ENCODE results near the gene KCTD6. TPM values are rescaled to one million over a fixed set of nuclear protein-coding genes. Genes with fewer than 3 reads are reported as not detected.

KCTD6 gene
- total RNA-seq, 1 donor from 2014 or later, result 39.6 TPM

DNA sequence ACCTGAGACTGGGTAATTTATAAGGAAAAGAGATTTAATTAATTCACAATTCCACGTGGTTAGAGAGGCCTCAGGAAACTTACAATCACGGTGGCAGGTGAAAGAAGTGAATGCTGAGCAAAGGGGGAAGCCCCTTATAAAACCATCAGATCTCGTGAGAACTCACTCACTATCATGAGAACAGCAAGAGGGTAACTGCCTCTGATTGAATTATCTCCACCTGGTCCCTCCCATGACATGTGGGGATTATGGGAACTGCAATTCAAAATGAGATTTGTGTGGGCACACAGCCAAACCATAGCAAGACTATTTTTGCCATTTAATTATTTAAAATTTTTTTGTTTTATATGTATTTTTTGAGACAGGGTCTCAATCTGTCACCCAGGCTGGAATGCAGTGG lies 27.0 kb upstream of the KCTD6 start:
- H3K4me1 ChIP-seq, result no peaks in the 10 kb centered on the region
- Mint-ChIP-seq H3K27ac (no peak overlapping the region), H3K4me3 (no peak overlapping the region), H3K36me3 (no peaks in the 10 kb centered on the region), H3K9me3 (no peaks in the 10 kb centered on the region), H3K4me1 (peaks cover 15% of the 10 kb centered on the region), H3K27me3 (ENCODE audit: insufficient read depth, low read depth) (peaks cover 3% of the 10 kb centered on the region)
- no peaks in the 10 kb centered on the region for H3K36me3 ChIP-seq
- H3K9ac ChIP-seq, result no peak overlapping the region
- DNase-seq (ENCODE audit: low spot score), result no peak
- H2AFZ ChIP-seq (replicated peaks), result no peak overlapping the region
- no peak overlapping the region for H3K4me2 ChIP-seq
- H3K79me2 ChIP-seq (ENCODE audit: low read depth), result no peaks in the 10 kb centered on the region
- H3K4me3 ChIP-seq, result no peak overlapping the region
- no peak overlapping the region for H3K27ac ChIP-seq
- peaks cover 9% of the 10 kb centered on the region for H3F3A ChIP-seq (ENCODE audit: low read depth)
- H3K27me3 ChIP-seq, result no peaks in the 10 kb centered on the region
- no peaks in the 10 kb centered on the region for H3K9me3 ChIP-seq (ENCODE audit: low read depth)
- TF ChIP-seq, protein P1, sequence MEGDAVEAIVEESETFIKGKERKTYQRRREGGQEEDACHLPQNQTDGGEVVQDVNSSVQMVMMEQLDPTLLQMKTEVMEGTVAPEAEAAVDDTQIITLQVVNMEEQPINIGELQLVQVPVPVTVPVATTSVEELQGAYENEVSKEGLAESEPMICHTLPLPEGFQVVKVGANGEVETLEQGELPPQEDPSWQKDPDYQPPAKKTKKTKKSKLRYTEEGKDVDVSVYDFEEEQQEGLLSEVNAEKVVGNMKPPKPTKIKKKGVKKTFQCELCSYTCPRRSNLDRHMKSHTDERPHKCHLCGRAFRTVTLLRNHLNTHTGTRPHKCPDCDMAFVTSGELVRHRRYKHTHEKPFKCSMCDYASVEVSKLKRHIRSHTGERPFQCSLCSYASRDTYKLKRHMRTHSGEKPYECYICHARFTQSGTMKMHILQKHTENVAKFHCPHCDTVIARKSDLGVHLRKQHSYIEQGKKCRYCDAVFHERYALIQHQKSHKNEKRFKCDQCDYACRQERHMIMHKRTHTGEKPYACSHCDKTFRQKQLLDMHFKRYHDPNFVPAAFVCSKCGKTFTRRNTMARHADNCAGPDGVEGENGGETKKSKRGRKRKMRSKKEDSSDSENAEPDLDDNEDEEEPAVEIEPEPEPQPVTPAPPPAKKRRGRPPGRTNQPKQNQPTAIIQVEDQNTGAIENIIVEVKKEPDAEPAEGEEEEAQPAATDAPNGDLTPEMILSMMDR (IDR thresholded peaks at IDR 0.05), result no peak
- no peak for TF ChIP-seq EZH2phosphoT487 (IDR thresholded peaks at IDR 0.05)
- TF ChIP-seq EZH2 (IDR thresholded peaks at IDR 0.05), result no peak
- no peaks in the 10 kb centered on the region for H4K20me1 ChIP-seq (ENCODE audit: low read depth)

DNA sequence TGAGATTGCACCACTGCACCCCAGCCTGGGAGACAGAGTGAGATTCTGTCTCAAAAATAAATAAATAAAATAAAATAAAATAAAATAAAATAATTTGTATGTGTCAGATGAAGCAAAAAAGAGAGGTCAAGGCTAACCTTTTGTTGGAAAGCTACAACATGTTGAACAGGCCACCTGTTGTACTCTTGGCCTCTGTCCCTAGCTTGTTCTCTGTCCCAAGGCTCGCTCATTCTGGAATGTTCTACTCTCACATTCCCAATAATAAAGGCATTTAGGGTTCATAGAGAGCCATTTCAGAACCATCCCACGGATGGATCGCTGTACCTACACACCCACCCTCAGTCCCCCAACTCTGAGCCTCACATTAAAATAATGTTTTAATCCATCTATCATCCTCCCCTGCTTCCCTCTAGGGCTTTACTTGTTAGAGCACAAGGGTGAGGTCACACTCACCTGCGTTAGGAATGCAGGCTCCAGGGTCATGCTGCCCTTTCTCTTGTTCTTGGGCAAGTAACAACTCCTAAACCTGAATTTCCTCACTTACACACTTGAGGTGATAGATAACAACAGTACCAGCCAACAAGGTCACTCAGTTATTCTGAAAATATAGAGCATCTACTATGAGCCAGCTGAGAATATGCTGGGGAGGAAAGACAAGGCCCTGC lies 24.9 kb upstream of the KCTD6 start:
- no peak overlapping the region for H3K4me3 ChIP-seq
- H3K27ac ChIP-seq, result no peak overlapping the region
- no peak overlapping the region for H3K9ac ChIP-seq
- no peaks in the 10 kb centered on the region for H3K27me3 ChIP-seq
- H3K27me3 Mint-ChIP-seq (ENCODE audit: insufficient read depth, low read depth), result peaks cover 3% of the 10 kb centered on the region
- no peaks in the 10 kb centered on the region for H3K9me3 ChIP-seq (ENCODE audit: low read depth)
- DNase-seq (ENCODE audit: low spot score), result no peak
- H3K79me2 ChIP-seq (ENCODE audit: low read depth), result no peaks in the 10 kb centered on the region
- TF ChIP-seq, protein P1 (IDR thresholded peaks at IDR 0.05), result no peak
- TF ChIP-seq EZH2 (IDR thresholded peaks at IDR 0.05) (no peak), EZH2phosphoT487 (IDR thresholded peaks at IDR 0.05) (no peak)
- H3K36me3 Mint-ChIP-seq, result no peaks in the 10 kb centered on the region
- no peaks in the 10 kb centered on the region for H4K20me1 ChIP-seq (ENCODE audit: low read depth)
- H3F3A ChIP-seq (ENCODE audit: low read depth), result peaks cover 20% of the 10 kb centered on the region
- H2AFZ ChIP-seq (replicated peaks), result no peak overlapping the region
- H3K4me2 ChIP-seq, result no peak overlapping the region
- H3K4me1 ChIP-seq, result peaks cover 17% of the 10 kb centered on the region
- H3K27ac Mint-ChIP-seq, result no peak overlapping the region
- H3K4me3 Mint-ChIP-seq, result no peak overlapping the region
- H3K9me3 Mint-ChIP-seq, result no peaks in the 10 kb centered on the region
- peaks cover 36% of the 10 kb centered on the region for H3K4me1 Mint-ChIP-seq
- H3K36me3 ChIP-seq, result no peaks in the 10 kb centered on the region

DNA sequence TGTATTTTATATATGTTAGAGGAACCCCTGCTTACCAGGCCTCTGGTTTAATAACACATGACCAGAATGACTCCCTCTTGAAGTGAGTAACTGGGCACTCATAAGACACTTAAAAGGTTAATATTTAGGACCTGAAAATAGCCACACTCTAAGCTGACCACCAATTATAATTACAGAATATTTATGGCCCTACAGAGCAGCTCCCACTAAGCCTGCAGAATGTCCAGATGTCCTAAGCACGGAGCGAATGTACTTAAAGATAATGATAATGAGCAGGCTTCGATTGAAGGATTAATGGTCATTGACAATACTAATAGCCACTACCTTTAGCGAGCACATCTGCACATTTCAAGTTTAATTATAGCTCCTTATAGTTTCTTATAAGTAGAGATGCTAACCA lies 22.8 kb upstream of the KCTD6 start:
- Histone ChIP-seq H3K9ac (no peak overlapping the region), H3K9me3 (ENCODE audit: low read depth) (no peaks in the 10 kb centered on the region), H3K4me2 (no peak overlapping the region), H3F3A (ENCODE audit: low read depth) (peaks cover 11% of the 10 kb centered on the region), H3K4me1 (peaks cover 17% of the 10 kb centered on the region), H3K27ac (no peak overlapping the region), H3K27me3 (no peaks in the 10 kb centered on the region), H3K36me3 (no peaks in the 10 kb centered on the region), H3K4me3 (no peak overlapping the region), H4K20me1 (ENCODE audit: low read depth) (no peaks in the 10 kb centered on the region), H3K79me2 (ENCODE audit: low read depth) (no peaks in the 10 kb centered on the region), H2AFZ (replicated peaks) (no peak overlapping the region)
- Mint-ChIP-seq H3K36me3 (no peaks in the 10 kb centered on the region), H3K4me3 (no peak overlapping the region), H3K4me1 (peaks cover 37% of the 10 kb centered on the region), H3K27ac (no peak overlapping the region), H3K9me3 (no peaks in the 10 kb centered on the region), H3K27me3 (ENCODE audit: insufficient read depth, low read depth) (peaks cover 3% of the 10 kb centered on the region)
- no peak for DNase-seq (ENCODE audit: low spot score)
- TF ChIP-seq, protein P1 (IDR thresholded peaks at IDR 0.05), result no peak
- TF ChIP-seq EZH2 (IDR thresholded peaks at IDR 0.05) (no peak), EZH2phosphoT487 (IDR thresholded peaks at IDR 0.05) (no peak)

Data from neural progenitor cell (in vitro differentiated cells).